HG03060 (cell line): ENCODE measurements around the gene SMAD5.

Source experiments
- ATAC-seq: cut with Tn5 transposase; IDR thresholded peaks from one replicate; pipeline ENCODE4 v1.9.1; 2021; ENCODE audit warnings: low read depth, moderate number of reproducible peaks; ENCODE audit not compliant: unreplicated experiment

The SMAD5 gene

GRCh38 chr5:136114414-136115125, 18.1 kb upstream of the SMAD5 start:
- ATAC-seq, result no peak

- no peak for ATAC-seq
Observed at GRCh38 chr5:136115183-136115865, 17.3 kb upstream of the SMAD5 start.

GRCh38 chr5:136120529-136120928, 12.1 kb upstream of the SMAD5 start:
- no peak for ATAC-seq

- ATAC-seq, result no peak
Observed at GRCh38 chr5:136123236-136123768, 9.3 kb upstream of the SMAD5 start.

GRCh38 chr5:136127560-136127959, 5.1 kb upstream of the SMAD5 start:
- ATAC-seq, result no peak

- ATAC-seq, result no peak
Observed at GRCh38 chr5:136128481-136128880, 4.2 kb upstream of the SMAD5 start.

GRCh38 chr5:136129445-136129844, 3.2 kb upstream of the SMAD5 start:
- no peak for ATAC-seq

GRCh38 chr5:136130581-136130980, 2.1 kb upstream of the SMAD5 start:
- ATAC-seq, result no peak

GRCh38 chr5:136132087-136132486, 558 bp upstream of the SMAD5 start:
- no peak for ATAC-seq

GRCh38 chr5:136133222-136133921, 727 bp downstream of the SMAD5 start:
- peak; percentile 17 for ATAC-seq

- ATAC-seq, result no peak
Observed at GRCh38 chr5:136133922-136134379, 1.3 kb downstream of the SMAD5 start.

GRCh38 chr5:136134653-136135052, 2.0 kb downstream of the SMAD5 start:
- no peak for ATAC-seq

GRCh38 chr5:136135536-136135935, 2.9 kb downstream of the SMAD5 start:
- no peak for ATAC-seq

GRCh38 chr5:136137497-136138220, 5.0 kb downstream of the SMAD5 start:
- no peak for ATAC-seq

- ATAC-seq, result peak; percentile 82
Observed at GRCh38 chr5:136141561-136141960, 8.9 kb downstream of the SMAD5 start.

- no peak for ATAC-seq
Observed at GRCh38 chr5:136143312-136143711, 10.7 kb downstream of the SMAD5 start.

GRCh38 chr5:136143763-136144162, 11.1 kb downstream of the SMAD5 start:
- no peak for ATAC-seq

- ATAC-seq, result peak; percentile 36
Observed at GRCh38 chr5:136145030-136145429, 12.4 kb downstream of the SMAD5 start.

- ATAC-seq, result no peak
Observed at GRCh38 chr5:136146201-136146600, 13.6 kb downstream of the SMAD5 start.

GRCh38 chr5:136147632-136148031, 15.0 kb downstream of the SMAD5 start:
- no peak for ATAC-seq

- ATAC-seq, result no peak
Observed at GRCh38 chr5:136149891-136150290, 17.2 kb downstream of the SMAD5 start.
